Right lobe of liver (tissue), 6 donors: ENCODE measurements around the gene SERPINB10. TPM values are rescaled to one million over a fixed set of nuclear protein-coding genes. Genes with fewer than 3 reads are reported as not detected.
A peak's percentile ranks its signal among the peaks of the same experiment; 100 is the strongest.

ENCODE experiments used
- ATAC-seq, 4 donors: fragments of 200-7000 bp; cut with Tn5 transposase; one replicate each; pipeline ENCODE4 v1.9.1; 2020; ENCODE audit warnings: mild to moderate bottlenecking in 4 of 4, moderate library complexity in 4 of 4
- DNase-seq, 3 donors: peaks; one replicate each; pipeline ENCODE4 v3.0.0-alpha.2; 2020
- H3K27ac ChIP-seq, 3 donors: fragments of 200-600 bp; one replicate each; pipeline ENCODE4 v1.8.0; 2022
- H3K27me3 ChIP-seq, 2 donors: fragments of 200-600 bp; one replicate each; pipeline ENCODE4 v1.8.0; 2022
- H3K36me3 ChIP-seq, 4 donors: fragments of 200-600 bp; sonication (generic) in 1 of 4; one replicate each; pipeline versions ENCODE4 v1.5.1 to v1.8.0; 2017 to 2022; ENCODE audit warnings: control low read depth in 1 of 4
- H3K4me1 ChIP-seq, 4 donors: fragments of 200-600 bp; sonication (generic) in 1 of 4; one replicate each; pipeline versions ENCODE4 v1.5.1 to v1.8.0; 2017 to 2022; ENCODE audit warnings: control low read depth in 1 of 4
- H3K4me3 ChIP-seq, 3 donors: fragments of 200-600 bp; one replicate each; pipeline ENCODE4 v1.8.0; 2022
- H3K9me3 ChIP-seq, 4 donors: fragments of 200-600 bp; sonication (generic) in 1 of 4; one replicate each; pipeline versions ENCODE4 v1.5.1 to v1.8.0; 2017 to 2022; ENCODE audit warnings: control low read depth in 1 of 4
- CTCF ChIP-seq, 4 donors: fragments of 200-600 bp in 3 of 4; fragments of 450-650 bp in 1 of 4; IDR thresholded peaks; one replicate each; pipeline versions ENCODE4 v1.5.1 to v1.8.0; 2016 to 2022; ENCODE audit warnings: antibody characterized with exemption in 4 of 4, mild to moderate bottlenecking in 2 of 4
- POLR2A ChIP-seq: fragments of 450-650 bp; IDR thresholded peaks from one replicate; pipeline ENCODE4 v1.6.1; 2017; ENCODE audit warnings: antibody characterized with exemption, mild to moderate bottlenecking
- WGBS: methylation state at CpG from one replicate; pipeline ENCODE4 v1.1.6; 2018; ENCODE audit warnings: low coverage, low lambda C conversion rate; ENCODE audit not compliant: insufficient coverage; ENCODE audit errors: missing lambda C conversion rate; 5-methylcytosine and 5-hydroxymethylcytosine counted together
- intact Hi-C, 2 donors: fragments of 100-400 bp; cut with DNase I; formaldehyde crosslinking; loops; one replicate each; pipeline versions ENCODE4 v1.11.2 to v1.14.1; 2022
- total RNA-seq, 6 experiments: library from RNA; depleted of rRNA in 2 of 6; stranded (reverse); fragments of >200 nt in 2 of 6; fragmentation: NEBNext Ultra II Directional in 3 of 6; extraction: Animal tissue kit (Norgen Biotek cat#: 25700) in 3 of 6; gene quantifications; one replicate each; pipeline versions ENCODE4 v1.1.0 to v1.2.4, GENCODE V29; 2016 to 2023
- donor health status: DM: no; HTN: yes; CAD: no.
- donor health status: DM: no; HTN: no; CAD: no.
- donor health status: DM: no; HTN: no; CAD: no.
- donor health status: DM: no; HTN: yes; CAD: no.
- donor health status: DM: no; HTN: yes; CAD: no.

The SERPINB10 gene
- total RNA-seq, 6 experiments from 2014 or later, result 0.24 TPM; not detected in 5

GRCh38 chr18:63963615-63964256 is 56.0 kb downstream of the SERPINB10 start:
- ATAC-seq, result peak; percentile 86 to 92 (median 88)
- peak overlapping the region; percentile 8 to 78 (median 37) for H3K27ac ChIP-seq
- intact Hi-C loops, result no loop called here
- TF ChIP-seq POLR2A (no peak), CTCF (IDR thresholded peaks at IDR 0.05) (peak; percentile 85 to 92 (median 89))
- DNase-seq, result peak in 1 of 3 donors; percentile 73
- no peak overlapping the region for H3K4me3 ChIP-seq
- no peaks in the 10 kb centered on the region for H3K9me3 ChIP-seq
- no peaks in the 10 kb centered on the region for H3K27me3 ChIP-seq
- peaks cover 0 to 30% (median 11%) of the 10 kb centered on the region in 4 donors for H3K4me1 ChIP-seq
- 44% methylated on average over 1 of the region's 1 CpG for WGBS
- no peaks in the 10 kb centered on the region for H3K36me3 ChIP-seq

DNA sequence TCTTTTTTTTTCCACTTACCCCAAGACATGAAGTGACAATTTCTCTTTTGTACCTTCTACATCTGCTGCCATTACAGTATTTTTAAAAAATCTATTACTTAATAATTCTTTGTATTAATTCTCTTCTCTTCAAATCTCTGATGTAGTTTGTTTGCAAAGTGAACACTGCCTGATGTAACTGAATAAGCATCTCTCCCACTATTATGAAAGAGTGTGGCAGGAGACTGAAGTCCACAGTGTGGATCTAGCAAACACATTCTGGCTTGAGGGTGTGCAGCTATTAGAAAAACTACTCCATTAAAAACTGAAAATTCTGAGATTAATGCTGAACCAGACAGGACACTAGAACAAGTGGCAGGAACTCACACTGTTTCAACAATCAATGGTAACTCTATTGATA is 57.1 kb downstream of the SERPINB10 start:
- Histone ChIP-seq H3K27ac (peak overlapping the region in 2 of 3 donors; percentile 37 to 78), H3K4me1 (peaks cover 0 to 37% (median 11%) of the 10 kb centered on the region in 4 donors), H3K27me3 (no peaks in the 10 kb centered on the region), H3K36me3 (no peaks in the 10 kb centered on the region), H3K4me3 (no peak overlapping the region), H3K9me3 (no peaks in the 10 kb centered on the region)
- DNase-seq (no peak), ATAC-seq (peak; percentile 73 to 82 (median 77))
- intact Hi-C loops, result no loop called here
- TF ChIP-seq POLR2A (peak; percentile 48), CTCF (IDR thresholded peaks at IDR 0.05) (peak in 1 of 4 donors; percentile 2)

GRCh38 chr18:63965716-63966330 is 58.1 kb downstream of the SERPINB10 start:
- TF ChIP-seq CTCF (IDR thresholded peaks at IDR 0.05), result no peak
- TF ChIP-seq POLR2A, result peak; percentile 11
- ATAC-seq (peak in 1 of 4 donors; percentile 36), DNase-seq (no peak)
- H3K27ac ChIP-seq, result peak overlapping the region in 2 of 3 donors; percentile 37 to 78
- H3K4me3 ChIP-seq, result no peak overlapping the region
- H3K4me1 ChIP-seq, result peaks cover 0 to 37% (median 11%) of the 10 kb centered on the region in 4 donors
- no peaks in the 10 kb centered on the region for H3K27me3 ChIP-seq
- 41% methylated on average over 5 of the region's 5 CpGs for WGBS
- H3K9me3 ChIP-seq, result no peaks in the 10 kb centered on the region
- H3K36me3 ChIP-seq, result no peaks in the 10 kb centered on the region
- intact Hi-C loops, result no loop called here

- Histone ChIP-seq H3K36me3 (no peaks in the 10 kb centered on the region), H3K9me3 (no peaks in the 10 kb centered on the region), H3K27ac (peak within 1 kb of the TSS; percentile 96 to 99 (median 98)), H3K27me3 (no peaks in the 10 kb centered on the region), H3K4me3 (peak within 1 kb of the TSS; percentile 68 to 79 (median 79)), H3K4me1 (peaks cover 0 to 33% (median 8%) of the 10 kb centered on the region in 4 donors)
- DNase-seq (peak; percentile 95 to 98 (median 96)), ATAC-seq (peak; percentile 91 to 98 (median 95))
- intact Hi-C loops, result no loop called here
- no peak for TF ChIP-seq CTCF (IDR thresholded peaks at IDR 0.05)
- TF ChIP-seq POLR2A, result peak; percentile 99
- 0% methylated on average over 26 of the region's 62 CpGs for WGBS
Observed at GRCh38 chr18:63969942-63970808, 62.4 kb downstream of the SERPINB10 start, which contains the start of gene SERPINB8. SERPINB8 (plus strand) TSS chr18:63970081; CDS start chr18:63978309, 8,228 bp downstream.
